Activated T-helper 1 cell treated with anti-CD3 and anti-CD28 coated beads, Interleukin-12 subunit alpha, Interleukin-12 subunit beta, Interleukin-2, Interleukin-4 antibody, amounts not matched to agents 30 ng/mL and 10 ng/mL and 1 ng/mL, durations not matched to agents 14 hours and 24 hours and 36 hours (primary cell): ENCODE data around the gene UST. TPM values are rescaled to one million over a fixed set of nuclear protein-coding genes. Genes with fewer than 3 reads are reported as not detected.
"Not testable (repeated sequence)": the region's sequence is repeated elsewhere in the genome, so short reads cannot be mapped to it uniquely, and the experiment has no call there.

Experiments
- DNase-seq: peaks from one replicate; pipeline ENCODE4 v3.0.0; 2021; ENCODE audit warnings: low spot score
- H3K27ac Mint-ChIP-seq: one replicate; pipeline ENCODE4 v1.8.0; 2021; ENCODE audit warnings: mild to moderate bottlenecking, mixed read lengths
- H3K27me3 Mint-ChIP-seq: one replicate; pipeline ENCODE4 v1.8.0; 2022; ENCODE audit warnings: mild to moderate bottlenecking, moderate library complexity, mixed read lengths; ENCODE audit not compliant: insufficient read depth
- H3K36me3 Mint-ChIP-seq: one replicate; pipeline ENCODE4 v1.8.0; 2021; ENCODE audit warnings: low read depth, mixed read lengths
- H3K4me1 Mint-ChIP-seq: one replicate; pipeline ENCODE4 v1.8.0; 2021; ENCODE audit warnings: low read depth, mixed read lengths
- H3K4me3 Mint-ChIP-seq: one replicate; pipeline ENCODE4 v1.8.0; 2021; ENCODE audit warnings: mild to moderate bottlenecking, moderate library complexity, mixed read lengths
- H3K9me3 Mint-ChIP-seq: one replicate; pipeline ENCODE4 v1.8.0; 2021; ENCODE audit warnings: mixed read lengths
- intact Hi-C: fragments of 100-400 bp; cut with micrococcal nuclease; formaldehyde crosslinking; loops from one replicate; pipeline ENCODE4 v1.15.1; 2024
- total RNA-seq: library from RNA; stranded (reverse); gene quantifications from 2 replicates; pipeline ENCODE4 v1.2.3, GENCODE V29; 2022

UST gene
- total RNA-seq, 1 donor from 2014 or later = 0.49 TPM

GRCh38 chr6:148857798-148858390 is 111.1 kb downstream of the UST start:
- H3K4me3 Mint-ChIP-seq = no peak overlapping the region
- no peak for DNase-seq
- H3K36me3 Mint-ChIP-seq = no peaks in the 10 kb centered on the region
- H3K4me1 Mint-ChIP-seq = no peaks in the 10 kb centered on the region
- peaks cover 3% of the 10 kb centered on the region for H3K27me3 Mint-ChIP-seq
- no peak overlapping the region for H3K27ac Mint-ChIP-seq
- intact Hi-C loops = no loop called here
- H3K9me3 Mint-ChIP-seq = no peaks in the 10 kb centered on the region

DNA sequence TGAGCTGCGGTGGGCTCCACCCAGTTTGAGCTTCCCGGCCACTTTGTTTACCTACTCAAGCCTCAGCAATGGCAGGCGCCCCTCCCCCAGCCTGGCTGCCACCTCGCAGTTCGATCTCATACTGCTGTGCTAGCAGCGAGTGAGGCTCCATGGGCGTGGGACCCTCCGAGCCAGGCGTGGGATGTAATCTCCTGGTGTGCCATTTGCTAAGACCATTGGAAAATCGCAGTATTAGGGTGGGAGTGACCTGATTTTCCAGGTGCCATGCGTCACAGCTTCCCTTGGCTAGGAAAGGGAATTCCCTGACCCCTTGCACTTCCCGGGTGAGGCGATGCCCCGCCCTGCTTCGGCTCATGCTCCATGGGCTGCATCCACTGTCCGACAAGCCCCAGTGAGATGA is 117.3 kb downstream of the UST start:
- H3K27me3 Mint-ChIP-seq, H3K27ac Mint-ChIP-seq, intact Hi-C loops, DNase-seq, H3K9me3 Mint-ChIP-seq, H3K4me3 Mint-ChIP-seq, H3K36me3 Mint-ChIP-seq, H3K4me1 Mint-ChIP-seq: not testable (repeated sequence)

DNA sequence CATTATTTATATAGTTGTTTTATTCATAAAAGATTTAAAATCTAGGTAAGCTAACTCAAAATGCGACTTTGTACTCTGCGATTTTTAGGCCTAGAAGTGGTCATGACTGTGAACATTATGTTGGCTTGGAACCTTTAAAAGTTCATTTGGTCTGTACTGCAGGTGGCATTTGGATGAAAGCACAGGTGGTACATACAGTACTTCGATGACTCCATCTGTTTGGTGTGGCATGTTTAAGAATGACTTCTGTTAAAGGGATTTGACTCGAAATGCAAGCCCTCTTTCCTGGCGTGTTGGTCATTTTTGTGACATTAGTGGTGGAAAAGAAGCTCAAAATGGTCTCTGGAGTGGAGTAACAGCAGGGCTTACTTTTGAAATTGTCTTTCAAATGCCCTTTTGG is 118.1 kb downstream of the UST start:
- H3K4me1 Mint-ChIP-seq = no peaks in the 10 kb centered on the region
- intact Hi-C loops = no loop called here
- peaks cover 4% of the 10 kb centered on the region for H3K27me3 Mint-ChIP-seq
- H3K4me3 Mint-ChIP-seq = no peak overlapping the region
- no peaks in the 10 kb centered on the region for H3K36me3 Mint-ChIP-seq
- no peak for DNase-seq
- H3K27ac Mint-ChIP-seq = no peak overlapping the region
- no peaks in the 10 kb centered on the region for H3K9me3 Mint-ChIP-seq

DNA sequence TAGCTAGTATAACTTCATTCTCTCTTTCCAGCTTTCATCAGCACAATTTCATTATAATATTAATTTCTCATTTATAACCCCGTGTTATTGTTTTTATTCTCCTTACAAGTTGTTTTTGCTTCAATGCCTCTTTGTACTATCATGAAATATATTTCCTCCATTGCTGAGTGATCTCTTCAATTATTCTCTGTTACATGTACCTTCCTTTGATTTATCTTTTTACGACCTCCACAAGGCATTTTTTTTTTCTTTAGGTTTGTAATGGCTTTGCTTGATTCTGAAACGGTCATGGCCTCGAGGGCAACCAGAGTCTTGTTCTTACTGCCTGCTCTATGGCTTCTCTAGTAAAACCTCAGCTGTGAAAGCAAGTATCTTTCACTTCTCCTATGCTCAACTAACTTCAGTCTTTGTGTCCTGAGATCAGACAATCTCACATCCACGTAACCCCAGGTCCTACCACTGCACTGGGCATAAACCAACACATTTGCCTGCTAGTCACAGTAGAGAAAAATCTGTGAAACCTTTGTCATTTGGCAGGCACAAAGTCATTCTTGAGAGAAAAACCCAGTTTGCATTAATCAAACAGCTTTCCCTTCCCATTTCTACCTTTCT is 119.9 kb downstream of the UST start:
- H3K36me3 Mint-ChIP-seq = no peaks in the 10 kb centered on the region
- no peak overlapping the region for H3K27ac Mint-ChIP-seq

DNA sequence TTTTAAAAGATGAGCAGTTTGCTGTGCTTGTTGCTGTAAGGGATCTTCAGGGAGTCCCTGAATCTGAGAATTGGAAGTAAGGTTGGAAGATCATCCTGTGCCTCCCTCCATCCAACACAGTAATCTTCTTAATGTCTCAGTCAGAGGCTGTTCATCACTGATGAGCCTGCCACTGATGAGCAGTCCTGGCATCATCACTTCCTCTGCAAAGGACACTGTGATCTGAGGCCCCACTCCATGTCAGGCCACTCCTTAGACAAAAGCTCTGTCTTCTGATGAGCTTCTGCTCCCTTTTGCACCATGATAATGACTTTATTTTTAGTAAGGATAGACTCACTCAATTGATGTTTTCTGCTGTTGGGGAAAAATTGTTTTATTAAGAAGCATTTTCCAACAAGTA is 121.0 kb downstream of the UST start:
- intact Hi-C loops = no loop called here
- Mint-ChIP-seq H3K4me1 (no peaks in the 10 kb centered on the region), H3K9me3 (no peaks in the 10 kb centered on the region), H3K27me3 (peaks cover 4% of the 10 kb centered on the region), H3K36me3 (no peaks in the 10 kb centered on the region), H3K4me3 (no peak overlapping the region), H3K27ac (no peak overlapping the region)
- no peak for DNase-seq

More for the DNA sequence above, 119.9 kb downstream of the UST start:
- intact Hi-C loops = no loop called here
- Mint-ChIP-seq H3K9me3 (no peaks in the 10 kb centered on the region), H3K4me1 (no peaks in the 10 kb centered on the region), H3K4me3 (no peak overlapping the region), H3K27me3 (peaks cover 4% of the 10 kb centered on the region)
- no peak for DNase-seq

- no peak for DNase-seq
- H3K4me3 Mint-ChIP-seq = no peak overlapping the region
- intact Hi-C loops = no loop called here
- H3K4me1 Mint-ChIP-seq = no peaks in the 10 kb centered on the region
- H3K27me3 Mint-ChIP-seq = peaks cover 4% of the 10 kb centered on the region
- no peaks in the 10 kb centered on the region for H3K9me3 Mint-ChIP-seq
- H3K36me3 Mint-ChIP-seq = no peaks in the 10 kb centered on the region
- H3K27ac Mint-ChIP-seq = no peak overlapping the region
Measured at GRCh38 chr6:148868314-148868713, 121.5 kb downstream of the UST start.

DNA sequence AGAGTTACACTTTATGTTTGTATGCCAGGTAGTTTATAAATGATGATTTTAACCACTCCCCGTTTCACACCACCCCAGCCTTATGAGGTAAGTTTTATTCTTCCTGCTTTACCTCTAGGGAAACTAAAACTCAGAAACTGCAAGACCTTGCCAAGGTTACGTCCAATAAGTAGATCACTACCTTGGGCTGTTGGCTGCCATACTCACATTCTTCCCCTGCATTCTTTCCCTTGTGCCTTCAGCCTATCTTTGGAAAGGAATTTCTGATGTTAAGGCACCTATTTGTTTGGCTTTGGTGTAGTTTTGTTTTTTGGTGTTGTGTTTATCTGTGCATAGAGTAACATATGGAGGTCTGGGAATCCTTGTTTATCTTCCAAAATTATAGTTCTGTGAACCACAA is 122.1 kb downstream of the UST start:
- no peak overlapping the region for H3K4me3 Mint-ChIP-seq
- peaks cover 4% of the 10 kb centered on the region for H3K27me3 Mint-ChIP-seq
- no peaks in the 10 kb centered on the region for H3K36me3 Mint-ChIP-seq
- no peaks in the 10 kb centered on the region for H3K4me1 Mint-ChIP-seq
- H3K27ac Mint-ChIP-seq = no peak overlapping the region
- no peaks in the 10 kb centered on the region for H3K9me3 Mint-ChIP-seq
- no peak for DNase-seq
- intact Hi-C loops = no loop called here

- Mint-ChIP-seq H3K36me3 (no peaks in the 10 kb centered on the region), H3K9me3 (no peaks in the 10 kb centered on the region), H3K27me3 (peaks cover 4% of the 10 kb centered on the region), H3K27ac (no peak overlapping the region), H3K4me3 (no peak overlapping the region), H3K4me1 (no peaks in the 10 kb centered on the region)
- intact Hi-C loops = no loop called here
- no peak for DNase-seq
Measured at GRCh38 chr6:148869585-148869984, 122.8 kb downstream of the UST start.

DNA sequence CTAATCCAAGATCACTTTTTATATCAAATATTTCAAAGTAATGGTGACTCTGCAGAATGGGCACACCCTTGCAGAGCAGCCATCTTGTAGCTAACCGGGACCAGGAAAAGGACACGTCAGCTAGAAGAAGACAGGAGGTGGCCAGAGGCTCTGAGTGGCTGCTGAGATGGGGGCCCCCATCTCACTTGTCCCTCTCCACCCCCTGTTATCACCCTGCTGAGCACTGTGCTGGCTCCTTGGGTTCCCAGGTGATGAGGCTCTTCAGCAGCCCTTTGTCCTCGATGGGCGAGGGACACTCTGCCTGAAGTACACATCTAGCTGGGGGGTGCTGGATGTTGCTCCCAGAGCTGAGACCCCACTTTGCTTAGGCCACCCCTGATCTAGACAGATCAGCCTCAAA is 126.3 kb downstream of the UST start:
- H3K9me3 Mint-ChIP-seq = no peaks in the 10 kb centered on the region
- H3K4me1 Mint-ChIP-seq = no peaks in the 10 kb centered on the region
- no peaks in the 10 kb centered on the region for H3K27me3 Mint-ChIP-seq

DNA sequence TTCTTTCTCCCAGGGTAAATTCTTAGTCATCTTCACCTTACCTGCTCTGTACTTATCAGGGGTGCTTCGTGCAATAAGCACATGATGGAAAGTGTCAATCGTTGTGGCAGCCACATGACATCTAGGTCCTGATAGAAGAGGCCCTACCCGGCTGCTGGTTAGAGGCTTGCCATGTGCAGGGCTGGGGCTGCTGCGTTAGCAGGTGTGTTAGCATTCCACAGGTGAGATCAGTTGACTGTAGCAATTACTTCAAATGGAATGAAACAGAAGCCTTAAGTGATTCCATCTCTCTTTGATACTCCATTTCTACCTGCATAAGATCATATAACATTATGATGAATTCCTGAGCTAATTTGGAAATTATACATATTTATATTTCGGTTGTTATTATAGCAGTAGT is 127.0 kb downstream of the UST start:
- Mint-ChIP-seq H3K36me3 (no peaks in the 10 kb centered on the region), H3K27me3 (no peaks in the 10 kb centered on the region), H3K9me3 (no peaks in the 10 kb centered on the region), H3K4me3 (no peak overlapping the region), H3K4me1 (no peaks in the 10 kb centered on the region), H3K27ac (no peak overlapping the region)
- no peak for DNase-seq
- intact Hi-C loops = no loop called here

More for the DNA sequence above, 126.3 kb downstream of the UST start:
- H3K4me3 Mint-ChIP-seq = no peak overlapping the region
- H3K27ac Mint-ChIP-seq = no peak overlapping the region
- intact Hi-C loops = no loop called here
- H3K36me3 Mint-ChIP-seq = no peaks in the 10 kb centered on the region
- DNase-seq = no peak

DNA sequence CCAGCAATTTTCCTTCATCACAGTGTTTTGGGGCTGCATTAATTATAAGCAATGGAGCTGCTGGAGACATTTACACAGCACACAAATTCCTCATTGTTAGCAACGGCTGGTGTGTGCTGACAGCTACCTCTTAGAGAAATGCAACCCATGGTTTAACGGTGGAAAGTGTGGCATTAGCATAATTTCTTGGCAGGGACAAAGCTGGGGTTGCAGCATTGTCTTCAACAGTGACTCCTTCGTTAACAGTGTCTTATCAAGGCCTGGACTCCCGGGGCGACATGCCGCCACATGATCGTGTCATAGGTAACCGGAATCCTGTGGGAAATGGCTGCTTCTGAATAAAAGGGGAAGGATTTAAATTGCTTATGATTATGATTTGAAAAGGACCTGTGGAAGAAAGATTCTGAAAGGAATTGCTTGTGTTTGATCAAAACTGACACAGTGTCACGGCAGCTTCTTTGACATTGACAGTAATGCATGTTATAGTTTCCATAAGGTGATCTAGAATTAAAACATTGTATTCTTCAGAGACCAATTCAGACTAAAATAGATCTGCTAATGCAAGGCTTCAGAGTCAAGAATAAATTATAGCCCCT is 128.0 kb downstream of the UST start:
- Mint-ChIP-seq H3K4me1 (no peaks in the 10 kb centered on the region), H3K27ac (no peak overlapping the region), H3K9me3 (no peaks in the 10 kb centered on the region), H3K4me3 (no peak overlapping the region), H3K27me3 (no peaks in the 10 kb centered on the region), H3K36me3 (no peaks in the 10 kb centered on the region)
- intact Hi-C loops = loop anchor here (5.0 kb wide), 1 partner anchor 622 kb away; no protein-coding TSS in a partner anchor
- DNase-seq = no peak

GRCh38 chr6:148878683-148879082 is 131.9 kb downstream of the UST start:
- H3K27ac Mint-ChIP-seq = no peak overlapping the region
- DNase-seq = no peak

GRCh38 chr6:148880742-148881141 is 133.9 kb downstream of the UST start:
- H3K36me3 Mint-ChIP-seq, DNase-seq, intact Hi-C loops: not testable (repeated sequence)

More at GRCh38 chr6:148878683-148879082, 131.9 kb downstream of the UST start:
- H3K27me3 Mint-ChIP-seq = peaks cover 3% of the 10 kb centered on the region
- H3K4me3 Mint-ChIP-seq = no peak overlapping the region
- no peaks in the 10 kb centered on the region for H3K4me1 Mint-ChIP-seq
- no peaks in the 10 kb centered on the region for H3K36me3 Mint-ChIP-seq
- intact Hi-C loops = loop anchor here (5.0 kb wide), 1 partner anchor 626 kb away; no protein-coding TSS in a partner anchor
- no peaks in the 10 kb centered on the region for H3K9me3 Mint-ChIP-seq

More at GRCh38 chr6:148880742-148881141, 133.9 kb downstream of the UST start:
- H3K4me1 Mint-ChIP-seq, H3K9me3 Mint-ChIP-seq, H3K27ac Mint-ChIP-seq, H3K4me3 Mint-ChIP-seq, H3K27me3 Mint-ChIP-seq: not testable (repeated sequence)
